GM18526 (cell line): ENCODE data around the gene CERS6.

Experiments
- POLR2A ChIP-seq: IDR thresholded peaks from 3 replicates; pipeline ENCODE4 v1.6.1; 2011; ENCODE audit not compliant: insufficient read length; ENCODE audit errors: extremely low read depth

The CERS6 gene

GRCh38 chr2:168713325-168713724 is 257.3 kb downstream of the CERS6 start:
- TF ChIP-seq POLR2A: no peak

- no peak for TF ChIP-seq POLR2A
Observed at GRCh38 chr2:168715849-168716248, 259.8 kb downstream of the CERS6 start.

GRCh38 chr2:168716839-168717238 is 260.8 kb downstream of the CERS6 start:
- no peak for TF ChIP-seq POLR2A

- no peak for TF ChIP-seq POLR2A
Observed at GRCh38 chr2:168717790-168718502, 261.9 kb downstream of the CERS6 start.

GRCh38 chr2:168718622-168719021 is 262.6 kb downstream of the CERS6 start:
- no peak for TF ChIP-seq POLR2A

GRCh38 chr2:168719446-168719845 is 263.4 kb downstream of the CERS6 start:
- TF ChIP-seq POLR2A: no peak

- TF ChIP-seq POLR2A: no peak
Observed at GRCh38 chr2:168722592-168722991, 266.5 kb downstream of the CERS6 start.

- no peak for TF ChIP-seq POLR2A
Observed at GRCh38 chr2:168723275-168723899, 267.3 kb downstream of the CERS6 start.

GRCh38 chr2:168726375-168726774 is 270.3 kb downstream of the CERS6 start:
- TF ChIP-seq POLR2A: no peak

- TF ChIP-seq POLR2A: no peak
Observed at GRCh38 chr2:168727904-168728470, 271.9 kb downstream of the CERS6 start.

- TF ChIP-seq POLR2A: no peak
Observed at GRCh38 chr2:168729455-168729854, 273.4 kb downstream of the CERS6 start.

GRCh38 chr2:168730344-168730743 is 274.3 kb downstream of the CERS6 start:
- no peak for TF ChIP-seq POLR2A

- no peak for TF ChIP-seq POLR2A
Observed at GRCh38 chr2:168731002-168731401, 274.9 kb downstream of the CERS6 start.

GRCh38 chr2:168731616-168732015 is 275.5 kb downstream of the CERS6 start:
- no peak for TF ChIP-seq POLR2A

GRCh38 chr2:168732100-168732499 is 276.0 kb downstream of the CERS6 start:
- TF ChIP-seq POLR2A: no peak

- TF ChIP-seq POLR2A: no peak
Observed at GRCh38 chr2:168732506-168732905, 276.4 kb downstream of the CERS6 start.

- no peak for TF ChIP-seq POLR2A
Observed at GRCh38 chr2:168734199-168734760, 278.2 kb downstream of the CERS6 start.
